HepG2 (cell line): ENCODE data around the gene ACYP2. TPM values are rescaled to one million over a fixed set of nuclear protein-coding genes. Genes with fewer than 3 reads are reported as not detected.

Experiments
- DNMT1 ChIP-seq: sonication (generic); formaldehyde crosslinking; IDR thresholded peaks from 2 replicates; pipeline ENCODE4 v1.5.1; 2020; ENCODE audit warnings: mild to moderate bottlenecking, missing genetic modification reagents
- GATAD1 ChIP-seq: IDR thresholded peaks from 2 replicates; pipeline ENCODE4 v1.6.1; 2016; ENCODE audit warnings: missing genetic modification reagents, missing compliant biosample characterization
- KDM2A ChIP-seq: sonication (generic); formaldehyde crosslinking; IDR thresholded peaks from 2 replicates; pipeline ENCODE4 v1.4.0; 2020; ENCODE audit warnings: low read depth, missing genetic modification reagents, borderline replicate concordance
- MEIS2 ChIP-seq: sonication (generic); formaldehyde crosslinking; IDR thresholded peaks from 2 replicates; pipeline ENCODE4 v1.9.0; 2021; ENCODE audit warnings: mild to moderate bottlenecking, missing genetic modification reagents
- PHB2 ChIP-seq: fragments of 450-650 bp; IDR thresholded peaks from 2 replicates; pipeline ENCODE4 v1.6.1; 2018; ENCODE audit not compliant: partially characterized antibody
- RARG ChIP-seq: sonication (generic); formaldehyde crosslinking; IDR thresholded peaks from 2 replicates; pipeline ENCODE4 v1.4.0; 2020; ENCODE audit warnings: low read depth, mild to moderate bottlenecking, missing genetic modification reagents
- RXRA ChIP-seq: sonication (generic); formaldehyde crosslinking; IDR thresholded peaks from 2 replicates; pipeline ENCODE4 v1.5.1; 2020; ENCODE audit warnings: missing genetic modification reagents
- SMAD1 ChIP-seq: sonication (generic); formaldehyde crosslinking; IDR thresholded peaks from 2 replicates; pipeline ENCODE4 v1.4.0; 2020; ENCODE audit warnings: missing genetic modification reagents, low read depth, mild to moderate bottlenecking, borderline replicate concordance
- SOX6 ChIP-seq, 2 experiments: fragments of 450-650 bp in 1 of 2; sonication (generic) in 1 of 2; formaldehyde crosslinking in 1 of 2; IDR thresholded peaks; 2 replicates each; pipeline versions ENCODE4 v1.4.0 to v1.6.1; 2017 to 2020; ENCODE audit warnings: antibody characterized with exemption in 1 of 2, mild to moderate bottlenecking in 1 of 2, missing genetic modification reagents in 1 of 2
- SP2 ChIP-seq: sonication (generic); formaldehyde crosslinking; IDR thresholded peaks from 2 replicates; pipeline ENCODE4 v1.5.1; 2020; ENCODE audit warnings: mild to moderate bottlenecking, missing genetic modification reagents
- TERF1 ChIP-seq: sonication (generic); formaldehyde crosslinking; IDR thresholded peaks from 2 replicates; pipeline ENCODE4 v1.8.0; 2022; ENCODE audit warnings: mild to moderate bottlenecking, missing genetic modification reagents, moderate library complexity
- YEATS4 ChIP-seq: sonication (generic); formaldehyde crosslinking; IDR thresholded peaks from 2 replicates; pipeline ENCODE4 v1.4.0; 2020; ENCODE audit warnings: missing genetic modification reagents, borderline replicate concordance
- ZFP1 ChIP-seq: IDR thresholded peaks from 2 replicates; pipeline ENCODE4 v1.6.1; 2016
- ZFP91 ChIP-seq: sonication (generic); formaldehyde crosslinking; IDR thresholded peaks from 2 replicates; pipeline ENCODE4 v1.9.0; 2022; ENCODE audit warnings: missing genetic modification reagents, mild to moderate bottlenecking, borderline replicate concordance
- ZNF501 ChIP-seq: sonication (generic); formaldehyde crosslinking; IDR thresholded peaks from 2 replicates; pipeline ENCODE4 v1.5.1; 2020; ENCODE audit warnings: mild to moderate bottlenecking, moderate library complexity, missing genetic modification reagents
- ZNF558 ChIP-seq: sonication (generic); formaldehyde crosslinking; IDR thresholded peaks from 2 replicates; pipeline ENCODE4 v1.9.0; 2022; ENCODE audit warnings: mild to moderate bottlenecking, missing genetic modification reagents, borderline replicate concordance
- ZNF816 ChIP-seq: sonication (generic); formaldehyde crosslinking; IDR thresholded peaks from 2 replicates; pipeline ENCODE4 v1.8.0; 2022; ENCODE audit warnings: missing genetic modification reagents, mild to moderate bottlenecking, borderline replicate concordance
- ZNF850 ChIP-seq: sonication (generic); formaldehyde crosslinking; conservative IDR thresholded peaks from 2 replicates; pipeline ENCODE4 v1.9.0; 2021; ENCODE audit warnings: mild to moderate bottlenecking, missing genetic modification reagents
- polyA plus RNA-seq, 8 experiments: library from polyadenylated mRNA; depleted of rRNA in 3 of 8; stranded (reverse) in 7 of 8; unstranded in 1 of 8; fragments of >200 nt; fragmentation: Illumina TruSeq in 4 of 8; extraction: Trizol in 4 of 8; gene quantifications; 2 replicates each; pipeline versions ENCODE4 v1.2.1 to v1.2.3, GENCODE V29; 2011 to 2016; ENCODE audit warnings: low read depth in 4 of 8, missing spikeins in 1 of 8, mixed read lengths in 1 of 8; ENCODE audit not compliant: insufficient read depth in 1 of 8
- total RNA-seq, 5 experiments: library from RNA; depleted of rRNA; stranded (reverse); fragments of >200 nt; fragmentation: Illumina TruSeq; extraction: Trizol; gene quantifications; 2 replicates each; pipeline ENCODE4 v1.2.3, GENCODE V29; 2016; ENCODE audit warnings: low read depth in 1 of 5
- TF ChIP-seq, protein P1 (sequence below): sonication (generic); formaldehyde crosslinking; conservative IDR thresholded peaks from 2 replicates; pipeline ENCODE4 v1.5.0; 2020; ENCODE audit warnings: missing genetic modification reagents
- TF ChIP-seq, protein P2 (sequence below): IDR thresholded peaks from 2 replicates; pipeline ENCODE4 v1.6.1; 2016; ENCODE audit warnings: missing biosample characterization, missing genetic modification reagents, low read depth
- TF ChIP-seq, protein P3 (sequence below), 2 experiments: IDR thresholded peaks; 2 replicates each; pipeline ENCODE4 v1.6.1; 2011 to 2012; ENCODE audit warnings: low read length in 2 of 2, borderline replicate concordance in 1 of 2, low read depth in 1 of 2, mild to moderate bottlenecking in 1 of 2, moderate library complexity in 1 of 2

Gene ACYP2
- total and polyA plus RNA-seq, 2 of the 13 experiments (the other 11 are each of a cell fraction or from before 2014, with no cell fraction given) = 12.3 to 12.7 TPM

DNA sequence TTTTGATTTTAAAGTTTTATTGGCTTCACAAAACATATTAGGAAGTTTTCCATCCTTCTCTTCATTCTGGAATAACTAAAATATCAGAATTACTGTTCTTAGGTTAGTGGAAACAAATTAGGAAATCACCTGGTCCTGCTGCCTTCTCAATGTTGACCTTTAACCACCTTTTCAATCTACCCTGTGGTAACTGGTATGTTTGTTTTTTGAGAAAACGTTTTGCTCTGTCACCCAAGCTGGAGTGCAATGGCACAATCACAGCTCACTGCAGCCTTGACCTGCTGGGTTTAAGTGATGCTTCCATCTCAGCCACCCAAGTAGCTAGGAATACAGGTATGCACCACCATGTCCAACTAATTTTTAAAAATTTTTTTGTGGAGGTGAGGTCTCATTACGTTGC lies 28.4 kb downstream of the ACYP2 start (continued):
- TF ChIP-seq TERF1 (CRISPR knock-in tag) = no peak
- no peak for TF ChIP-seq SMAD1 (CRISPR knock-in tag)
- TF ChIP-seq ZNF501 (CRISPR knock-in tag) = no peak
- no peak for TF ChIP-seq GATAD1 (CRISPR knock-in tag)
- no peak for TF ChIP-seq YEATS4
- TF ChIP-seq, protein P1, sequence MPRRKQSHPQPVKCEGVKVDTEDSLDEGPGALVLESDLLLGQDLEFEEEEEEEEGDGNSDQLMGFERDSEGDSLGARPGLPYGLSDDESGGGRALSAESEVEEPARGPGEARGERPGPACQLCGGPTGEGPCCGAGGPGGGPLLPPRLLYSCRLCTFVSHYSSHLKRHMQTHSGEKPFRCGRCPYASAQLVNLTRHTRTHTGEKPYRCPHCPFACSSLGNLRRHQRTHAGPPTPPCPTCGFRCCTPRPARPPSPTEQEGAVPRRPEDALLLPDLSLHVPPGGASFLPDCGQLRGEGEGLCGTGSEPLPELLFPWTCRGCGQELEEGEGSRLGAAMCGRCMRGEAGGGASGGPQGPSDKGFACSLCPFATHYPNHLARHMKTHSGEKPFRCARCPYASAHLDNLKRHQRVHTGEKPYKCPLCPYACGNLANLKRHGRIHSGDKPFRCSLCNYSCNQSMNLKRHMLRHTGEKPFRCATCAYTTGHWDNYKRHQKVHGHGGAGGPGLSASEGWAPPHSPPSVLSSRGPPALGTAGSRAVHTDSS (CRISPR knock-in tag) = no peak
- TF ChIP-seq SP2 (CRISPR knock-in tag) = no peak
- TF ChIP-seq ZFP1 = no peak
- TF ChIP-seq ZFP91 (CRISPR knock-in tag) = no peak
- TF ChIP-seq DNMT1 (CRISPR knock-in tag) = no peak
- peak; percentile 74; the same call in 1 of the 2 replicates for TF ChIP-seq RXRA (CRISPR knock-in tag)
- TF ChIP-seq RARG (CRISPR knock-in tag) = no peak
- TF ChIP-seq MEIS2 (CRISPR knock-in tag) = no peak
- TF ChIP-seq SOX6 (IDR thresholded peaks at IDR 0.05) = no peak
- TF ChIP-seq SOX6 (CRISPR knock-in tag; IDR thresholded peaks at IDR 0.05) = peak; percentile 70; the same call in 1 of the 2 replicates
- no peak for TF ChIP-seq ZNF558 (CRISPR knock-in tag)
- TF ChIP-seq, protein P2, sequence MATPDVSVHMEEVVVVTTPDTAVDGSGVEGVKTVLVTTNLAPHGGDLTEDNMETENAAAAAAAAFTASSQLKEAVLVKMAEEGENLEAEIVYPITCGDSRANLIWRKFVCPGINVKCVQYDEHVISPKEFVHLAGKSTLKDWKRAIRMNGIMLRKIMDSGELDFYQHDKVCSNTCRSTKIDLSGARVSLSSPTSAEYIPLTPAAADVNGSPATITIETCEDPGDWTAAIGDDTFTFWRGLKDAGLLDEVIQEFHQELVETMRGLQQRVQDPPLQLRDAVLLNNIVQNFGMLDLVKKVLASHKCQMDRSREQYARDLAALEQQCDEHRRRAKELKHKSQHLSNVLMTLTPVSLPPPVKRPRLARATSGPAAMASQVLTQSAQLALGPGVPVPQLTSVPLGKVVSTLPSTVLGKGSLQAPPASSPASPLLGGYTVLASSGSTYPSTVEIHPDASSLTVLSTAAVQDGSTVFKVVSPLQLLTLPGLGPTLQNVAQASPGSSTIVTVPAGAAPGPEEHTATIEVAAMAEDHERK = no peak
- no peak for TF ChIP-seq ZNF816 (CRISPR knock-in tag)
- no peak for TF ChIP-seq ZNF850 (CRISPR knock-in tag)
- TF ChIP-seq, protein P3, sequence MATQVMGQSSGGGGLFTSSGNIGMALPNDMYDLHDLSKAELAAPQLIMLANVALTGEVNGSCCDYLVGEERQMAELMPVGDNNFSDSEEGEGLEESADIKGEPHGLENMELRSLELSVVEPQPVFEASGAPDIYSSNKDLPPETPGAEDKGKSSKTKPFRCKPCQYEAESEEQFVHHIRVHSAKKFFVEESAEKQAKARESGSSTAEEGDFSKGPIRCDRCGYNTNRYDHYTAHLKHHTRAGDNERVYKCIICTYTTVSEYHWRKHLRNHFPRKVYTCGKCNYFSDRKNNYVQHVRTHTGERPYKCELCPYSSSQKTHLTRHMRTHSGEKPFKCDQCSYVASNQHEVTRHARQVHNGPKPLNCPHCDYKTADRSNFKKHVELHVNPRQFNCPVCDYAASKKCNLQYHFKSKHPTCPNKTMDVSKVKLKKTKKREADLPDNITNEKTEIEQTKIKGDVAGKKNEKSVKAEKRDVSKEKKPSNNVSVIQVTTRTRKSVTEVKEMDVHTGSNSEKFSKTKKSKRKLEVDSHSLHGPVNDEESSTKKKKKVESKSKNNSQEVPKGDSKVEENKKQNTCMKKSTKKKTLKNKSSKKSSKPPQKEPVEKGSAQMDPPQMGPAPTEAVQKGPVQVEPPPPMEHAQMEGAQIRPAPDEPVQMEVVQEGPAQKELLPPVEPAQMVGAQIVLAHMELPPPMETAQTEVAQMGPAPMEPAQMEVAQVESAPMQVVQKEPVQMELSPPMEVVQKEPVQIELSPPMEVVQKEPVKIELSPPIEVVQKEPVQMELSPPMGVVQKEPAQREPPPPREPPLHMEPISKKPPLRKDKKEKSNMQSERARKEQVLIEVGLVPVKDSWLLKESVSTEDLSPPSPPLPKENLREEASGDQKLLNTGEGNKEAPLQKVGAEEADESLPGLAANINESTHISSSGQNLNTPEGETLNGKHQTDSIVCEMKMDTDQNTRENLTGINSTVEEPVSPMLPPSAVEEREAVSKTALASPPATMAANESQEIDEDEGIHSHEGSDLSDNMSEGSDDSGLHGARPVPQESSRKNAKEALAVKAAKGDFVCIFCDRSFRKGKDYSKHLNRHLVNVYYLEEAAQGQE (IDR thresholded peaks at IDR 0.05; ENCODE audit: borderline replicate concordance in 1 of 2, low read depth in 1 of 2, low read length in 2 of 2) = no peak
- TF ChIP-seq KDM2A (CRISPR knock-in tag) = no peak
- TF ChIP-seq PHB2 = no peak
